ENCODE measurements around the gene ADAM33. TPM values are rescaled to one million over a fixed set of nuclear protein-coding genes. Genes with fewer than 3 reads are reported as not detected.

ADAM33 gene
- total and polyA plus RNA-seq, 2 of the 8 experiments (the other 6 are each of a cell fraction or from before 2014, with no cell fraction given) = 4.2 to 6.0 TPM

GRCh38 chr20:3629893-3630292 lies 51.9 kb downstream of the ADAM33 start:
- H3K79me2 ChIP-seq (ENCODE audit: control insufficient read depth in 1 of 2, insufficient read depth in 2 of 2, low read length in 2 of 2) = no peaks in the 10 kb centered on the region
- DNase-seq (ENCODE audit: low read depth in 1 of 2, low spot score in 2 of 2) = no peak
- no peak overlapping the region for H4K91ac ChIP-seq (replicated peaks; ENCODE audit: insufficient read length, low read length)
- no peak overlapping the region for H3K27ac ChIP-seq (ENCODE audit: low read depth, low read length)
- H4K5ac ChIP-seq (ENCODE audit: insufficient read length, low read depth, low read length) = no peak overlapping the region
- no peak overlapping the region for H3K56ac ChIP-seq (replicated peaks; ENCODE audit: insufficient read length, low read depth, low read length)
- H2BK5ac ChIP-seq (ENCODE audit: low read depth, low read length) = peak overlapping the region; percentile 78; the same call in 1 of the 2 replicates
- no peak overlapping the region for H3K9ac ChIP-seq (replicated peaks in 1 of 4; ENCODE audit: extremely low read depth in 1 of 4, low read depth in 3 of 4, low read length in 3 of 4)
- H3K4me2 ChIP-seq (ENCODE audit: insufficient read depth in 1 of 2, low read depth in 2 of 2, low read length in 2 of 2) = peak overlapping the region in 1 of 2 experiments; percentile 18; a peak in 1 of 4 replicates
- ChIA-PET CTCF (ENCODE audit: partially characterized antibody) (interaction anchor here (1.0 to 2.0 kb wide), 8 partner anchors 9 to 66 kb away, joined by 3 to 10 read pairs (median 6); no protein-coding TSS in a partner anchor), POLR2A (ENCODE audit: partially characterized antibody) (interaction anchor here (0.5 kb wide), 1 partner anchor 45 kb away, joined by 3 read pairs; no protein-coding TSS in a partner anchor)
- H3K18ac ChIP-seq (ENCODE audit: extremely low read depth, low read length) = no peak overlapping the region
- H3K14ac ChIP-seq (ENCODE audit: insufficient read length) = no peak overlapping the region
- no peak overlapping the region for H3K23ac ChIP-seq (ENCODE audit: insufficient read length)
- H2AFZ ChIP-seq (ENCODE audit: low read length) = no peak overlapping the region
- H3K79me1 ChIP-seq (ENCODE audit: low read depth, low read length) = no peaks in the 10 kb centered on the region
- H3K4me3 ChIP-seq (ENCODE audit: extremely low read depth in 1 of 4, insufficient read depth in 2 of 4, low read depth in 3 of 4, low read length in 4 of 4) = no peak overlapping the region
- no peaks in the 10 kb centered on the region for H3K23me2 ChIP-seq (ENCODE audit: low read depth, low read length)
- no peak overlapping the region for H2BK20ac ChIP-seq (ENCODE audit: low read length)
- no peak overlapping the region for H3K4ac ChIP-seq (replicated peaks; ENCODE audit: insufficient read length, low read depth, low read length)
- no peak overlapping the region for H2BK12ac ChIP-seq (ENCODE audit: low read depth, low read length)
- 83% methylated on average over 2 of the region's 2 CpGs; no CpG with 5 or more reads in 1 of the 2 experiments for WGBS, 2 experiments (ENCODE audit: extremely low coverage in 1 of 2, insufficient coverage in 1 of 2, insufficient read length in 1 of 2, insufficient replicate concordance in 2 of 2, low coverage in 1 of 2, low lambda C conversion rate in 2 of 2, missing lambda C conversion rate in 1 of 2)
- no peak for TF ChIP-seq SIRT6 (IDR thresholded peaks at IDR 0.05; ENCODE audit: low read length)
- no peak for TF ChIP-seq KDM5A (IDR thresholded peaks at IDR 0.05; ENCODE audit: low read length)
- TF ChIP-seq JUND (IDR thresholded peaks at IDR 0.05; ENCODE audit: low read length) = peak; percentile 45; the same call in 1 of the 2 replicates
- no peak for TF ChIP-seq TAF7 (optimal IDR thresholded peaks at IDR 0.05; ENCODE audit: borderline replicate concordance, low read depth, low read length)
- TF ChIP-seq TAF1 (IDR thresholded peaks at IDR 0.05; ENCODE audit: low read depth, low read length) = no peak
- TF ChIP-seq ASH2L (IDR thresholded peaks at IDR 0.05; ENCODE audit: low read length) = no peak
- no peaks in the 10 kb centered on the region for H4K20me1 ChIP-seq (replicated peaks in 1 of 2; ENCODE audit: control insufficient read depth in 1 of 2, insufficient read depth in 2 of 2, low read length in 2 of 2)
- no peak overlapping the region for H2BK15ac ChIP-seq (ENCODE audit: low read length)
- H3K27me3 ChIP-seq (replicated peaks in 1 of 4; ENCODE audit: control insufficient read depth in 3 of 4, extremely low read depth in 1 of 4, insufficient read depth in 3 of 4, low read length in 3 of 4) = no peaks in the 10 kb centered on the region
- no peak overlapping the region for H2AK5ac ChIP-seq (ENCODE audit: low read depth, low read length)
- no peak overlapping the region for H2BK120ac ChIP-seq (replicated peaks; ENCODE audit: low read depth, low read length)
- FAIRE-seq = no peak
- H3K4me1 ChIP-seq (replicated peaks in 1 of 4; ENCODE audit: control insufficient read depth in 3 of 4, insufficient read depth in 4 of 4, low read length in 3 of 4) = peaks cover 0 to 6% (median 0%) of the 10 kb centered on the region in 4 experiments; a peak in 2 of 7 replicates
- no peaks in the 10 kb centered on the region for H3K36me3 ChIP-seq (ENCODE audit: control insufficient read depth in 2 of 4, insufficient read depth in 4 of 4, low read length in 3 of 4)
- H3K9me3 ChIP-seq (ENCODE audit: insufficient read depth in 2 of 2, low read depth in 1 of 2, low read length in 1 of 2) = no peaks in the 10 kb centered on the region
- no peak overlapping the region for H4K8ac ChIP-seq (ENCODE audit: extremely low read depth, insufficient read depth, low read length)

Data from H1 (cell line).